Occipital lobe (tissue), 2 donors: ENCODE measurements around the gene PPP1R14D. TPM values are rescaled to one million over a fixed set of nuclear protein-coding genes. Genes with fewer than 3 reads are reported as not detected.

ENCODE experiments used
- DNase-seq: peaks from one replicate; lab custom pipeline; 2025; lab: John Stamatoyannopoulos, UW
- total RNA-seq: library from RNA; depleted of rRNA; stranded (reverse); fragments of >200 nt; gene quantifications from one replicate; pipeline ENCODE4 v1.2.3, GENCODE V29; 2014

Gene PPP1R14D
- total RNA-seq, 1 donor from 2014 or later = not detected

GRCh38 chr15:40853241-40853890, 24.9 kb upstream of the PPP1R14D start:
- DNase-seq = no peak

GRCh38 chr15:40852529-40852928, 24.0 kb upstream of the PPP1R14D start:
- no peak for DNase-seq

GRCh38 chr15:40850576-40851112, 22.1 kb upstream of the PPP1R14D start:
- no peak for DNase-seq

- DNase-seq = no peak
Measured at GRCh38 chr15:40847223-40847961, 18.9 kb upstream of the PPP1R14D start.

GRCh38 chr15:40846841-40847222, 18.3 kb upstream of the PPP1R14D start:
- no peak for DNase-seq

GRCh38 chr15:40845511-40846284, 17.2 kb upstream of the PPP1R14D start:
- DNase-seq = no peak

- DNase-seq = no peak
Measured at GRCh38 chr15:40845036-40845435, 16.5 kb upstream of the PPP1R14D start.

- no peak for DNase-seq
Measured at GRCh38 chr15:40844696-40845030, 16.2 kb upstream of the PPP1R14D start.

GRCh38 chr15:40843885-40844695, 15.6 kb upstream of the PPP1R14D start, which contains the start of gene SPINT1:
SPINT1 (plus strand) TSS chr15:40844048; CDS start chr15:40844555, 507 bp downstream.
- no peak for DNase-seq

GRCh38 chr15:40843261-40843884, 14.9 kb upstream of the PPP1R14D start:
- no peak for DNase-seq

- DNase-seq = no peak
Measured at GRCh38 chr15:40841741-40842140, 13.2 kb upstream of the PPP1R14D start.

- DNase-seq = no peak
Measured at GRCh38 chr15:40838756-40839155, 10.2 kb upstream of the PPP1R14D start.

GRCh38 chr15:40836020-40836419, 7.5 kb upstream of the PPP1R14D start:
- DNase-seq = no peak

- no peak for DNase-seq
Measured at GRCh38 chr15:40832903-40833302, 4.4 kb upstream of the PPP1R14D start.

- DNase-seq = no peak
Measured at GRCh38 chr15:40831861-40832260, 3.4 kb upstream of the PPP1R14D start.

- no peak for DNase-seq
Measured at GRCh38 chr15:40830884-40831283, 2.4 kb upstream of the PPP1R14D start.

- no peak for DNase-seq
Measured at GRCh38 chr15:40829115-40829514, 607 bp upstream of the PPP1R14D start.

- DNase-seq = no peak
Measured at GRCh38 chr15:40826423-40827075, 2.0 kb downstream of the PPP1R14D start.

- DNase-seq = no peak
Measured at GRCh38 chr15:40825661-40826422, 2.7 kb downstream of the PPP1R14D start.
